ENCODE results near the gene SLC25A21.
"Not testable (repeated sequence)": the region's sequence is repeated elsewhere in the genome, so short reads cannot be mapped to it uniquely, and the experiment has no call there.

SLC25A21 gene

DNA sequence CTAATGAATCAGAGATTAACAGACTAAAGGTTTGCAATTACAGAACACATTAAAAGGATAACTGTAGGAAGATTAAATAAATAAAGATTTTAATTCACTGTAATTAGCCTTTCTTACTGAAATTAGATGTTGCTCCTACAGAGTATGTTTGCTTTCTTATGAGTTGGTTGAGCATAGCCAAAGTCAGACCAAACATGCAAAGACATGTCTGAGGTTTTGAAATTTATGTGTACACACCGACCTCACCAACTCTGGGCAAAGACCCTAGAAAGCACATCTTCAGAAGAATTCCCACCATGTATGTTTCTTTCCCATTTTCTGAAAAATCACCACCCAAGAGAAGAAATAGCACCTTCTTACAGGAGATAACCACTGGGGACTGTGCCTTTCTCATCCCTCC lies 351.5 kb downstream of the SLC25A21 start:
- no peak for DNase-seq (ENCODE audit: low spot score)

DNA sequence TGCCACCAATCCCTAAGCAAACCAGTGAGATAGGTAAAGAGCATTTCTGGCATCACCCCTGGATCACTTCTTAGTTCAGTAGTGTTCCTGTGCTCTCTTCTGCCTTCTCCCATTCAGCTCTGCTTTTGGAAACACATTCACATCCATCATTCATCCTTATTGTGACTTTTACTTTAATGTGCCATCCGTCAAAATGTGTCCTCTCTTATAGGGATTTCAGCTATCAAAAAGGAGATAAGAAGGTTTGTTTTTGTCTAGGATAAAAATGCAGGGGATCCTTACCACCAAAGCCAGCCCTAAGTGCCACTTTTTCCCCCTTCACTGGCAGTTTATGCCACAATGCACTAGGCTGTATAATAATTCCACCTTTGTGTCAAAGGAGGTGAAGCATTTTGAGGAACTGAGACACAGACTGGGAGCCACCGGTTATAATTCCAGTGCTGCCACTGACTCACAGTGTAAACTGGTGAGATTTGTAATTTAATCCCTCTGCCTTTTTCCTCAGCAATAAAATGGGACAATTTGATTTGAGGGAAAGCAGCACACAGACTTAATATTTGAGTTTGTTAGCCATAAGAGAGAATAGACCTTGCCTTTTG lies 352.2 kb downstream of the SLC25A21 start:
- DNase-seq (ENCODE audit: low spot score) = no peak

- no peak for DNase-seq (ENCODE audit: low spot score)
These were observed 353.5 kb downstream of the SLC25A21 start for GRCh38 chr14:36818794-36819384.

GRCh38 chr14:36818246-36818645 lies 354.2 kb downstream of the SLC25A21 start:
- DNase-seq (ENCODE audit: low spot score) = no peak

GRCh38 chr14:36817071-36817930 lies 355.1 kb downstream of the SLC25A21 start:
- DNase-seq (ENCODE audit: low spot score) = no peak

DNA sequence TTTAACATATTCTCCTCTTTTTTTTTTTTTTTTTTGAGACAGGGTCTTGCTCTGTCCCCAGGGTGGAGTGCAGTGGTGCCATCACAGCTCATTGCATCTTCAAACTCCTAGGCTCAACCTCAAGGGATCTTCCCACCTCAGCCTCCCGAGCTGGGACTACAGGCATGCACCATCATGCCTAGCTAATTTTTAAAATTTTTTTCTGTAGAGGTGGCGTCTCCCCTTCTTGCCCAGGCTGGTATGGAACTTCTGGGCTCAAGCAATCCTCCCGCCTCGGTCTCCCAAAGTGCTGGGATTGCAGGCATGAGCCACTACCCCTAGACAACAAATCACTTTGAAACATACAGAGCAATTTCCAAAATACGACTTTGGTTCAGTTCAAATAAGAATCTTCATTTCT lies 355.9 kb downstream of the SLC25A21 start:
- no peak for DNase-seq (ENCODE audit: low spot score)

DNA sequence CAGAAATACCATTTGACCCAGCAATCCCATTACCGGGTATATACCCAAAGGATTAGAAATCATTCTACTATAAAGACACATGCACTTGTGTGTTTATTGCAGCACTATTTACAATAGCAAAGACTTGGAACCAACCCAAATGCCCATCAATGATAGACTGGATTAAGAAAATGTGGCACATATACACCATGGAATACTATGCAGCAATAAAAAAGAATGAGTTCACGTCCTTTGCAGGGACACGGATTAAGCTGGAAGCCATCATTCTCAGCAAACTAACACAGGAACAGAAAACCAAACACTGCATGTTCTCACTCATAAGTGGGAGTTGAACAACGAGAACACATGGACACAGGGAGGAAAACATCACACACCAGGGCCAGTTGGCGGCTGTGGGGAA lies 357.6 kb downstream of the SLC25A21 start:
- DNase-seq (ENCODE audit: low spot score) = not testable (repeated sequence)

- DNase-seq (ENCODE audit: low spot score) = no peak
These were observed 362.2 kb downstream of the SLC25A21 start for GRCh38 chr14:36810209-36810608.

DNA sequence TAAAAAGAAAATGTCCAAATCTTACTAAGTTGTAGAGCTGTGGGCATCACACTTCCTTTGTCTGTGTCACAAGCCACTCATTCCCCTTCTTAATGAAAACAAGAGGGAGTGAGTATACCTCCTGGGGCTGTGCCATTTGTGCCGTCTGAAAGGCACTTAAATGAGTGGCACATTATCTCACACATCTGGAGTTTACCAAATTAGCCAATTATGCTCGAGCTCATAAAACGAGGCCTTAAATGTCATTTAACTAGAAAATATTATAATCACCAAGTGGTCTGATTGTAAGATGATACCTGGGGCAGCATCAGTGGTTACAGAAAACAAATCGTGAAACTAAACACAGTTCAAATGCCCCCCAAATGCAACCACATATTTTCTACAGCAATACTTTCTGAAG lies 364.7 kb downstream of the SLC25A21 start:
- DNase-seq (ENCODE audit: low spot score) = no peak

GRCh38 chr14:36805131-36805559 lies 367.3 kb downstream of the SLC25A21 start:
- no peak for DNase-seq (ENCODE audit: low spot score)

GRCh38 chr14:36797634-36798033 lies 374.8 kb downstream of the SLC25A21 start:
- no peak for DNase-seq (ENCODE audit: low spot score)

DNA sequence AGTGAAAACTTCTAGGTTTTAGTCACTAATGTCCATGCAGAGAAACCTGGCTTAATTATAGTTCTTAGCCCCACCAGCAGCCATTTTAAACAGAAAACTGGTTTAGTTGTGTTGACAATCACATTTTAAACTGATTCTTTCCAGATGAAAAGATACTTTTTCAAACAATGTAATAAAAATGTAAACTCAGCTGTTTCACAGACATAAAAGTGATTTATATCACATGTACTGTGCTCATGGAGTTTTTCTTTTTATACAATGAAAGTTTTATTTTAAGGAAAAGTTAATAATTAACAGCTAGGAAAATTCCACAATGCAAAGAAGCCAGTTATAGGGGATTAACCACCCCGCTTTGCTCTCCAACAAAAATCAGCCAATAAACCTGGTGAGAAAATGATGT lies 381.0 kb downstream of the SLC25A21 start:
- no peak for DNase-seq (ENCODE audit: low spot score)

DNA sequence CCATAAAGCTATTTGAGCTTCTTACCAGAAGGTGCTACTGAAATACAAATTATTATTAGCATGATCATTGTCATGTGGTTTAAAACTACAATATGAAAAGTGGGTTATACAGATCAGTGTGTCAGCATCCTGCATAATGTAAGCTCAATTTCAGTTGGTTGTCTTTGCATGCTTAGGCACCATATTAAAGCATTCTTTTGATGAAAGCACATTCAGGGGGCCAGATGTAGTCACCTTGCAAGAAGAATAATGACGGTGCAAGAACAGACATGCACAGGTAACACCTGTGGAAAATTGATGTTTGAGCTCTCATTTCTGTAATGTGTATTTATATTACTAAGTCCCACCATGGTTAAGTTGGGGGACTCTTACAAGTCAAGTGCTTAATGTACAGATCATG lies 386.9 kb downstream of the SLC25A21 start:
- DNase-seq (ENCODE audit: low spot score) = no peak

DNA sequence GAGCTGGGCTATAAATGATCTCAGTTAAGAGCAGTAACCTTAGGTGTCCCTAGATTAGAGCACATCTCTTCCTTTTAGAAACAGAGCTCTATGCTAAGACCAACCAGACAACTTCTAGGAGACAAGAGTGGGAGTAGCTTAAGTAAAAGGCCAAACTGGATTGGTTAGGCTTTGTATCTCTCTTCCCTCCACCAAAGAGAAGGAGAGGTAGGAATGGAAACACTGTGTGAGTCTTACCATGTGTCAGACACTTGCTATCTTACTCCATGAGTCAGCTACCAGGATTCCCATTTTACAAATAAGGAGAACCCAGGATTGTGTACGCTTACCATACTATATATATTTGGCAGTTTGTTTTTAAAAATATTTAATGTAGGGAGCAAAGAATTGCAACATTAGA lies 387.9 kb downstream of the SLC25A21 start:
- DNase-seq (ENCODE audit: low spot score) = no peak

DNA sequence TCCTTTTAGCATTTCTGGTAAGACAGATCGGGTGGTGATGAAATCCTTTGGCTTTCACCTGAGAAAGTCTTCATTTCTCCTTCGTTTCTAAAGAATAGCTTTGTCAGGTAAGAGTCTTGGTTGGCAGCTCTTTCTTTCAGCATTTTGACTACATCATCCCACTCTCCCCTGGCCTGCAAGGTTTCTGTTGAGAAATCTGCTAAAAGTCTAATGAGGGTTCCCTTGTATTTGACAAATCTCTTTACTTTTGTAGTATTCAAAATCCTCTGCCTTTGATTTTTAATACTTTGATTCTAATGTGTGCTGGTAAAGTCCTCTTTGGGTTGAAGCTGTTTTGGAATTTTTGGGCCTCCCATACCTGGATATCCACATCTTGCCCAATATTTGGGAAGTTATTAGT lies 390.5 kb downstream of the SLC25A21 start:
- no peak for DNase-seq (ENCODE audit: low spot score)

- no peak for DNase-seq (ENCODE audit: low spot score)
These were observed 398.8 kb downstream of the SLC25A21 start for GRCh38 chr14:36773558-36773957.

DNA sequence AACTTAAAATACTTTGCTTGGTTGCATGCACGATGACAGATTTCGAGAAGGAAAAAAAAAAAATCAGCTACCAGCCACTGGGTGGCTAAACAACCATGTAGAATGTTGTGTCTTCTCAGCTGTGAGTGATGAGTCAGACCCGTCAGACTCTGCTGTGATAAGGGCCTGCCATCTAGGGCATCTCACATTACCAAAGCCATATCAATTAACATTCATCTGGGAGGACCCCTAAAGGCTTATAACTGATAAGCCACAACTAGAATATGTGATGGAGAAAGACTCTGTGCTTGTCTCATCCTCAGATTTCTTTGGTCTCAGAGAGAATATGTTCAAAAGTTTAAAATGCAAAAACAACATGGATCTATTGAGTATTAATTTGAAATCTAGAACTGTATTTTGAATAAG lies 399.3 kb downstream of the SLC25A21 start:
- DNase-seq (ENCODE audit: low spot score) = peak; percentile 45

DNA sequence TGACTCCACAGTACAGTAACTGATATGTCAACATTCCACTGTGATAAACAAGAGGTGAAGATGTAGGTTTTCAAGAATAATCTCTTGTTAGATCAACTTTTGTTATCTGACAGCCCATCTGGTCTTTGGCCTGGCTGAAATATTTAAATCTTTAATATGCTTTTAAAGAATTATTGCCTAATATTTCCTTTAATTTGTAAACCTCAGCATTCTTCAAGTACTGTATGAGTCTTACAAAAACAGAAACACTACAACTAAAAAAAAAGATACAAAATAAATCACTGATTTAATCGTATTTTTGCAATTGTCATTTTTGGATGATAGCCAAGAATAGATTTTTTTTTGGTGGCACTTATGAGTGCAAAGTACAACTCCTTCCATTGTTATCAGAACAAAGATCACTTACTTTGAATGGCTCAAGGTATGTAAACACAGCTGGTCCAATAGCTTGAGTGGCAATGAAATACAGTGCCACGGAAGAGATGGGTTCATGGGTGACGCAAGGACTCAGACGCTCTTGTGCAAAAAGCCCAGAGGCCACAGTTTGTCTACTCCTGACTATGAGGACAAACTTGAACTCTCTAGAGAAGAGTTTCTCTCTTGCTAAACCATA lies 401.3 kb downstream of the SLC25A21 start:
- DNase-seq (ENCODE audit: low spot score) = no peak

GRCh38 chr14:36768638-36769337 lies 403.6 kb downstream of the SLC25A21 start:
- no peak for DNase-seq (ENCODE audit: low spot score)

DNA sequence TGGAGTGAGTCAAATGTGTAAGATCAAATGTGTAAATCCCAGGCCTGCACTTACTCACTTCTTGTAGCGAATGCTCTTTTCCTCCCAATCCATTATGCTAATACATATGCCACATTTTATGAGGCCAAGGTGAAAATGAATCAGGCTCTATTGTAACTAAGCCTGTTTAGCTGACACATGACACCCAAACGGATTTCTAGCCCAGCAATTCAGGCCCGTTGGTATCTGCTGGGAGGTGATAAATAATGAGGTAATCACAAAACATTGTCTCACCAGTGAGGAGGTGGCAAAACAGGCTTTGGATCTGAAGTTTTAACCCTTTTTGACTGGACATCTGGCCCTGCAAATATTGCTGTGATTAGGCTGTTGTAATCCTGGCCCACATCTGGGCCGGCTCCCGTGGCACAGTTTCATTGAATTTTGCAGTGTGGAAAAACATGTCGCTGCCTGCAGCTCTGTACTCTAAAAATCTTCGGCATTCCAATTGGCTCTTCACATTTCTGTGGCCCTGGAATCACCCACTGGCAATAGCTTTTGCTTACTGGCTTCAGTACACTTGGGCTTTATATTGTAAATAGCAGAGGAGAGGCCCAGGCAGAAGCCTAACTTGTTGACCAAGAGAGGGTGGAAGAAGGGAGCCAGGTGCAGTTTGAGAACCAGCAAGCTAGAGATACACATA lies 404.7 kb downstream of the SLC25A21 start:
- DNase-seq (ENCODE audit: low spot score) = no peak

DNA sequence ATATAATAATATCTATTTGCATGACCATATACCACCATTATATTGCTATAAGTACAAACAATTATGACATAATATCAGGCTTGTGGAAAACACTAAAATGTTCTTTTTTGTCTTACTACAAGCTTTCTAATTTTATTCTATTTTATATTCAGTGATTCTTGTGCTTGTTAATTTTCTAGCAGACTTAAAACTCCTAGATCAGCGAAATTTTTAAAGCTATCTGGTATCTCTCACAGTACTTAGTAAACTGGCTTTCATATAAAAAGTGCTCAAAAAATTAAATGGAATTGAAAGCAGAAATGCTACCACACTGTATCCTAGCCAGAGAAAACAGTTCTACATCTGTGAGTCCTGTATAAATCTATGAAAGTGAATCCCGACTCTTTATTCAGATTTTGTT lies 405.4 kb downstream of the SLC25A21 start:
- DNase-seq (ENCODE audit: low spot score) = no peak

All from hematopoietic multipotent progenitor cell treated with erythropoietin and hydrocortisone succinate and interleukin-3 and kit ligand, for 17 days (in vitro differentiated cells).